Brain microvascular endothelial cell (primary cell): ENCODE data around the gene RFX4.
A peak's percentile ranks its signal among the peaks of the same experiment; 100 is the strongest.
"Not testable (repeated sequence)": the region's sequence is repeated elsewhere in the genome, so short reads cannot be mapped to it uniquely, and the experiment has no call there.

Experiments
- DNase-seq: peaks from one replicate; pipeline ENCODE4 v3.0.0-alpha.2; 2020
- H3K27ac ChIP-seq: fragments of 250-450 bp; sonication (Bioruptor Pico); 2 replicates; pipeline ENCODE4 v1.5.1; 2020; ENCODE audit warnings: mild to moderate bottlenecking, moderate library complexity
- H3K27me3 ChIP-seq: fragments of 250-450 bp; sonication (Bioruptor Pico); replicated peaks from 2 replicates; pipeline ENCODE4 v1.5.1; 2020; ENCODE audit warnings: mild to moderate bottlenecking
- H3K36me3 ChIP-seq: fragments of 250-450 bp; sonication (Bioruptor Pico); replicated peaks from 2 replicates; pipeline ENCODE4 v1.5.1; 2020; ENCODE audit warnings: mild to moderate bottlenecking
- H3K4me3 ChIP-seq: 2 replicates; pipeline ENCODE4 v1.5.1; 2011; ENCODE audit warnings: low read depth, mild to moderate bottlenecking, control low read depth, low read length, moderate library complexity
- in situ Hi-C: cut with HindIII; loops from 2 replicates; pipeline ENCODE4 v1.10.0; 2017; ENCODE audit warnings: low sequenced_read_pairs, low pct_ligation_motif_present
- TF ChIP-seq, protein P1 (sequence below): IDR thresholded peaks from 2 replicates; pipeline ENCODE4 v1.5.1; 2011; ENCODE audit warnings: low read depth, mild to moderate bottlenecking, moderate library complexity, low read length, control low read depth, inconsistent platforms; ENCODE audit errors: missing control alignments

RFX4 gene

DNA sequence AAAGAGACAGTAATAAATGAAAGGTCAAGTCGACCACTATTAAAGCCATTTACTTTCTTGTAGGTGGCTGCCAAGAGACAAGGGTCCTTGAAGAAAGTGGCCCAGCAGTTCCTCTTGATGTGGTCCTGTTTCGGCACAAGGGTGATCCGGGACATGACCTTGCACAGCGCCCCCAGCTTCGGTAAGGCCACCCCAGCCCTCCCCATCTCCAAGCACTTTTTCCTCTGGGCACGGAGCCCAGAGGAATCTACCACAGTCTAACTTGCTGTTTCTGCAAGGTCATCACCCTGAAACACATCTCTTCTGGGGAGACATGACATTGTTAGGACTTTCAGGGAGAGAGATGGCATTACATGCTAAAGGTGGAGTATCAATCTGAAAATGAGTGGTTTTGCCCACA, 137.9 kb downstream of the RFX4 start:
- no peak for DNase-seq
- in situ Hi-C loops, result no loop called here
- no peak overlapping the region for H3K27ac ChIP-seq
- no peaks in the 10 kb centered on the region for H3K36me3 ChIP-seq
- TF ChIP-seq, protein P1, sequence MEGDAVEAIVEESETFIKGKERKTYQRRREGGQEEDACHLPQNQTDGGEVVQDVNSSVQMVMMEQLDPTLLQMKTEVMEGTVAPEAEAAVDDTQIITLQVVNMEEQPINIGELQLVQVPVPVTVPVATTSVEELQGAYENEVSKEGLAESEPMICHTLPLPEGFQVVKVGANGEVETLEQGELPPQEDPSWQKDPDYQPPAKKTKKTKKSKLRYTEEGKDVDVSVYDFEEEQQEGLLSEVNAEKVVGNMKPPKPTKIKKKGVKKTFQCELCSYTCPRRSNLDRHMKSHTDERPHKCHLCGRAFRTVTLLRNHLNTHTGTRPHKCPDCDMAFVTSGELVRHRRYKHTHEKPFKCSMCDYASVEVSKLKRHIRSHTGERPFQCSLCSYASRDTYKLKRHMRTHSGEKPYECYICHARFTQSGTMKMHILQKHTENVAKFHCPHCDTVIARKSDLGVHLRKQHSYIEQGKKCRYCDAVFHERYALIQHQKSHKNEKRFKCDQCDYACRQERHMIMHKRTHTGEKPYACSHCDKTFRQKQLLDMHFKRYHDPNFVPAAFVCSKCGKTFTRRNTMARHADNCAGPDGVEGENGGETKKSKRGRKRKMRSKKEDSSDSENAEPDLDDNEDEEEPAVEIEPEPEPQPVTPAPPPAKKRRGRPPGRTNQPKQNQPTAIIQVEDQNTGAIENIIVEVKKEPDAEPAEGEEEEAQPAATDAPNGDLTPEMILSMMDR, result no peak
- H3K4me3 ChIP-seq, result no peak overlapping the region
- H3K27me3 ChIP-seq, result no peaks in the 10 kb centered on the region

DNA sequence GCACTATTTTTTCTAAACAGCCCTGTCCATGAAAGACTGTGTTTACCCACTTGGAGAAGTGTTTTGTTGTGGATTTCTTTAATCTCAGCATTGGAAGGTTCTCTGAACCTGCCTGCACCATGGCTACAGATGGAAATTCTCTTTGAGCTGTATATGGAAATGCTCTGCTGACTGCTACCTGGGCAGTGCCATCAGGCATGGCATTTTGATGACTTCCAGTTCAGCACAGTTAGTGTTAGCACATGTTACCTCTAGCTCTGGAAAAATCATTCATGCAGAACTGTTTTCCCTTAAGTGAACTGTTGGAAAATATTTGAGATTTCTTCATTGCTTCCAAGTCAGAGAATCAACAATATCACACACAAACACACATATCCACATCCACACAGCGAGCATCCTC, 139.1 kb downstream of the RFX4 start:
- H3K36me3 ChIP-seq, result no peaks in the 10 kb centered on the region
- in situ Hi-C loops, result no loop called here
- no peak overlapping the region for H3K27ac ChIP-seq
- TF ChIP-seq, protein P1, result no peak
- no peak overlapping the region for H3K4me3 ChIP-seq
- H3K27me3 ChIP-seq, result no peaks in the 10 kb centered on the region
- no peak for DNase-seq

DNA sequence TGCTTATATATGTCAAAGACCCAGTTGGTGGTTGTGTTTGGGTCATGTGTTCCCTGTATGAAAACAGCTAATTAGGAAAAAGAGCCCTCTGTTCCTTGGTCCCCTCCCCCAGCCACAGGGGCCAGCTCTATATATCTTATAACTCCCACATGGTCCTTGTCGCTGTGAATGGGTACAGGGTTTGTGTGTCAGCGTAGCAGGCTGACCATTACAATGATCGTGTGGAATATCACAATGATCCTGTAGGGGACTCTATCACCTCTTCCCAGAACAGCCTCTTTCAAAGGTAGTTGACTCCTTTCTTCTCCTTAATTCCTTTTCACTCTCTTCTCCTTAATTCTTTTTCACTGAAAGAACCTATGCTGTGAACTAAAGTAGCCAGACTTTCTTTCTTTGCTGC, 140.0 kb downstream of the RFX4 start:
- no peak for DNase-seq
- no peak overlapping the region for H3K27ac ChIP-seq
- no peaks in the 10 kb centered on the region for H3K36me3 ChIP-seq
- in situ Hi-C loops, result no loop called here
- no peaks in the 10 kb centered on the region for H3K27me3 ChIP-seq
- H3K4me3 ChIP-seq, result no peak overlapping the region
- TF ChIP-seq, protein P1, result peak; percentile 16

DNA sequence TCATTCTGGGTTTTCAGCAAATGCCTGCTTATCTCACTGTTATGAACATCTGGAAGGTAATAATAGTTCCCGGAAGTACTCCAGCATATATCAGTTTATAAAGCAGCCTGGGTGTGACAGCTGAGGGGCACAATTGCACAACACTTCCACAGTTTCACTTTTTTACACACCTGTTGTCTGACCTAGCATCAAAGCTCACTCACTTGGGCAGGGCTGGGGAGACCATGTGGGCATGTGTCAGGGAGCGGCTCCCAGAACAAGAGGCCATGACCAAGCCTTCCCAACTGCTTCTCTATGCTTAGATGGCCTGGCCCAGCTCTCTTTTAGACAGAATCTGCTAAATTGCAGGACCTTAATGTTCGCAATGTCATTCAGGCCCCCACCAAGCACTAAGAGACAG, 140.6 kb downstream of the RFX4 start:
- Histone ChIP-seq H3K27me3 (no peaks in the 10 kb centered on the region), H3K4me3 (no peak overlapping the region), H3K27ac (no peak overlapping the region), H3K36me3 (no peaks in the 10 kb centered on the region)
- DNase-seq, result no peak
- in situ Hi-C loops, result no loop called here
- TF ChIP-seq, protein P1, result no peak

DNA sequence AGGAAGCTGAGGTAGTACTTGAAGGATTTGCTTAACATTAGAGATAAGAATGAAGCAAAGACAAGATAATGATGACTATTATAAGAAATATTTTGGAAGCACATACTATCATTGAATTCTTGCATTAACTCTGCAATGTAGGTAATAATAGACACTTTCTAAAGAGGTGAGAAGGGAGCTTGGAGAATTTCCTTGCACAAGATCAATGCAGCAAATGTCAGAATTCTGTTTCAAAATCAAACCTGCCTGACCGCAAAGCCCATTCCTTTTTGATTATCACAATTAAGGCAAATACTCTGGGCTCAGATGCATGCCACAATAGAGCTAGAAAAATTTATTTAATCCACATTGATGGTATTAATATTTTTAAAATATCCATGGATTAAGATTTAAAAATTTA, 141.3 kb downstream of the RFX4 start:
- H3K27ac ChIP-seq, result no peak overlapping the region
- no peak for DNase-seq
- TF ChIP-seq, protein P1, result no peak
- no peak overlapping the region for H3K4me3 ChIP-seq
- in situ Hi-C loops, result no loop called here
- H3K36me3 ChIP-seq, result no peaks in the 10 kb centered on the region
- no peaks in the 10 kb centered on the region for H3K27me3 ChIP-seq

DNA sequence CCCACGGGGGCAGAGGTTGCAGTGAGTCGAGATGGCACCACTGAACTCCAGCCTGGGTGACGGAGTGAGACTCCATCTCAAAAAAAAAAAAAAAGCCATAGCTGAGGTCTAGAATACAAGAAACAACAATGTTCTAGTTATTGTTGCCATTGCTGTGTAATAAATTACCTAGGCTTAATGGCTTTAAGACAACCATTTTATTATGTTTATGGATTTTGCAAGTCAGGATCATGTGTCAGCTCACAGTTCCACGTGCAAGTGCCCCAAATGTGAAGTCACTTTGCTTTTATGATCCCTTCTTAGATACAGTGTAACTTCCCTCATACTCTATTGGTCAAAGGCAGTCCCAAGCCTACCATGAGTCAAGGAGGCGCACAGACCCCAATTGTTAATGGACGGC, 142.1 kb downstream of the RFX4 start:
- in situ Hi-C loops, result no loop called here
- Histone ChIP-seq H3K27ac (no peak overlapping the region), H3K36me3 (no peaks in the 10 kb centered on the region), H3K4me3 (no peak overlapping the region), H3K27me3 (no peaks in the 10 kb centered on the region)
- TF ChIP-seq, protein P1, result no peak
- DNase-seq, result no peak

DNA sequence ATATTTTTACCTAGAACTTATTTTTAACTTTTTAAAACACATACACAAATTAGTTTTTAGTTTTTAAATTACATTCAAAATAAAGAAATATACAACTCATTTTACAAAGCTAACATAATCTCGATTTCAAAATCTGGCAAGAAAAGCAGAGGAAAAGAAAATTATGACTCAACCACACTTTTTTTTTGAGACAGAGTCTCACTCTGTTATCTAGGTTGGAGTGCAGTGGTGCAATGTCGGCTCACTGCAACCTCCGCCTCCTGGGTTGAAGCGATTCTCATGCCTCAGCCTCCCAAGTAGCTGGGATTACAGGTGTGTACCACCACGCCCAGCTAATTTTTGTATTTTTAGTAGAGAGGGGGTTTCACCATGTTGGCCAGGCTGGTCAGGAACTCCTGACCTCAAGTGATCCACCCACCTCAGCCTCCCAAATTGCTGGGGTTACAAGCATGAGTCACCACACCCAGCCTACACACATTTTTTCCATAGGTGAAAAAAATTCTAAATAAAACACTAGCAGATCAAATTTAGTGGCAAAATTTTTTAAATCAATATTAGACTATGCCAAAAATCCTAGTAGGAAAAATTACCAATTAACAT, 143.9 kb downstream of the RFX4 start:
- peak; percentile 23 for DNase-seq
- H3K27me3 ChIP-seq, in situ Hi-C loops, H3K36me3 ChIP-seq, H3K27ac ChIP-seq, H3K4me3 ChIP-seq: not testable (repeated sequence)
